ENCODE results near the gene KRTAP4-8.
A peak's percentile ranks its signal among the peaks of the same experiment; 100 is the strongest.
"Not testable (repeated sequence)": the region's sequence is repeated elsewhere in the genome, so short reads cannot be mapped to it uniquely, and the experiment has no call there.

The KRTAP4-8 gene

DNA sequence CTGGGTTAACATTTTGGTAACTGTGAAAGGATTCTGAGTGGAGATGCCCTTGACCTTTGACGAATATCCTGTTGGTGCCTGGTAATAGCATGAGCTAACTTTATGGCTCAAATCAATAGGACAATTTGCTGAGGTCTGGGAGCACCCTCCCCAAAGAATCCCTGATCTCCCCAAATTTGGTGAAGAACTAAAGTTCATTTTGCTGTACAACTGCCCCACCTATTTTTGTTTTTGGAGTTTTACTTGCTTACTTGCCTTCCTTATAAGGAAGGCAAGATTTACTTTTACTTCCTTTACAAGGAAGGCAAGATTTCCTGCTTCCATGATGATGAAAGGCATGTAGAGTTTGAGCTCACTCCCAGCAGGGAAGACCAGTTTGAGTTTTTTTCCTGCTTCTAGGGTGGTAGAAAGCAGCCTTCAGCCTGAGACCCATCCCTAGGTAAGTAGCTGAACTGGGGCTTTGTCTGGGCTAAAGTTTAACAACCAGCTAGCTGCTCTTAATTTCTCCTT lies 10.1 kb upstream of the KRTAP4-8 start:
- TF ChIP-seq, protein P1, sequence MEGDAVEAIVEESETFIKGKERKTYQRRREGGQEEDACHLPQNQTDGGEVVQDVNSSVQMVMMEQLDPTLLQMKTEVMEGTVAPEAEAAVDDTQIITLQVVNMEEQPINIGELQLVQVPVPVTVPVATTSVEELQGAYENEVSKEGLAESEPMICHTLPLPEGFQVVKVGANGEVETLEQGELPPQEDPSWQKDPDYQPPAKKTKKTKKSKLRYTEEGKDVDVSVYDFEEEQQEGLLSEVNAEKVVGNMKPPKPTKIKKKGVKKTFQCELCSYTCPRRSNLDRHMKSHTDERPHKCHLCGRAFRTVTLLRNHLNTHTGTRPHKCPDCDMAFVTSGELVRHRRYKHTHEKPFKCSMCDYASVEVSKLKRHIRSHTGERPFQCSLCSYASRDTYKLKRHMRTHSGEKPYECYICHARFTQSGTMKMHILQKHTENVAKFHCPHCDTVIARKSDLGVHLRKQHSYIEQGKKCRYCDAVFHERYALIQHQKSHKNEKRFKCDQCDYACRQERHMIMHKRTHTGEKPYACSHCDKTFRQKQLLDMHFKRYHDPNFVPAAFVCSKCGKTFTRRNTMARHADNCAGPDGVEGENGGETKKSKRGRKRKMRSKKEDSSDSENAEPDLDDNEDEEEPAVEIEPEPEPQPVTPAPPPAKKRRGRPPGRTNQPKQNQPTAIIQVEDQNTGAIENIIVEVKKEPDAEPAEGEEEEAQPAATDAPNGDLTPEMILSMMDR (IDR thresholded peaks at IDR 0.05; ENCODE audit: low read depth, low read length): no peak
- DNase-seq (ENCODE audit: low read depth, low spot score): no peak
- no peak overlapping the region for H3K4me3 ChIP-seq (ENCODE audit: low read depth, low read length)
- in situ Hi-C loops (cut with HindIII; ENCODE audit: low sequenced_read_pairs): no loop called here

DNA sequence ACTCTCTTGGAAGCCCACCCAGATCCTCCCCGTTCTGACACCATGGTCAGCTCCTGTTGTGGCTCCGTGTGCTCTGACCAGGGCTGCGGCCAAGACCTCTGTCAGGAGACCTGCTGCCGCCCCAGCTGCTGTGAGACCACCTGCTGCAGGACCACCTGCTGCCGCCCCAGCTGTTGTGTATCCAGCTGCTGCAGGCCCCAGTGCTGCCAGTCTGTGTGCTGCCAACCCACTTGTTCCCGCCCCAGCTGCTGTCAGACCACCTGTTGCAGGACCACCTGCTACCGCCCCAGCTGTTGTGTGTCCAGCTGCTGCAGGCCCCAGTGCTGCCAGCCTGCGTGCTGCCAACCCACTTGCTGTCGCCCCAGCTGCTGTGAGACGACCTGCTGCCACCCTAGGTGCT lies 7.4 kb upstream of the KRTAP4-8 start, which contains the start of gene KRTAP4-9:
Gene KRTAP4-9 (plus strand): TSS at position 43 of the 400 bp plus-strand sequence. CDS start 0 bp downstream, at position 43.
- H3K4me3 ChIP-seq (ENCODE audit: low read depth, low read length); DNase-seq (ENCODE audit: low read depth, low spot score); in situ Hi-C loops (cut with HindIII; ENCODE audit: low sequenced_read_pairs): not testable (repeated sequence)

DNA sequence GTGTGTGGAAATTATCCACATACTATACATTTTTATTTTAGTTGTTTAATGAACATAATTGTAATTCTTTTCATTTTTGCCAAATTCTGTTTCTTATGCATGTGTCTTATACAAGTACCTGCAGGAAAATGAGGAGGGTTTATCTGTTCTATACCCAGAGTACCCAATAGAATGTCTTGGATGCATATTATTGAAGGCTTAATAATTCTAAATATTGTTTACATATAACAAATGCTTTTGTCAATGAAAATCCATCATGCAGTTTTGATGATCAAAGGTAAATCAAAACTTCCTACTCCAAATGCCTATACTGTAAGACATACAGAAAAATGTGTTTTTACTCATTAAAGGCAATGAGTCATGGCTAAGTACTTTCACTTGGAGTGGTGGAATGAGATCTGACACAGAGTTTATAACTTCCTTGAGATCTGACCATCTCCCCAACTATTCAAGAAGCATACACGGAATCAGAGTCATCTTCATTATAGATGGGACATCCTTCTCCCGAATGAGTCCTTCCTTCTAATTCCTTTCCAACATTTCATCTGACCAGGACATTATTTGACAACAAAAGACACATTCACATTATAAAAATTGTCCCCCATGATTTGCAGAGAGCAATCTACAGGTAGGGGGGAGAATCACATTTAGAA lies 6.6 kb upstream of the KRTAP4-8 start:
- DNase-seq (ENCODE audit: low read depth, low spot score): peak; percentile 40
- H3K4me3 ChIP-seq (ENCODE audit: low read depth, low read length); in situ Hi-C loops (cut with HindIII; ENCODE audit: low sequenced_read_pairs): not testable (repeated sequence)

DNA sequence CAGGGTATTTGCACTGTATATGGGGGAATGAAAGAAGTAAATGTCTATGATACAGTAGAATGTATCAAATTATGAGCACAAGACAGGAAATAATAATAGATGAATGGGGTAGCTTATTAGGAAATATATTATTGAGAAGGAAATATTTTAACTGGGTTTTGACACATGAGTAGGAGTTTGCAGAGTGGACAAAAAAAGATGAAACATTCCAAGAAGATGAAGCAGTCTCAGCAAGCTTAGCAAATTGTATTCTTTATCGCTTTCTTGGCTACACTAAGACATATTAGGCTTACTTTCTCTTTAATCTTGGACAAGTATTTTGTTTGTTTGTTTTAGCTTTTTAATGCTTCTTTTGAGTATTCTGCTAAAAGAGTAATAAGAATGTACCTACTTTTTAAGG lies 6.0 kb upstream of the KRTAP4-8 start:
- no peak overlapping the region for H3K4me3 ChIP-seq (ENCODE audit: low read depth, low read length)
- TF ChIP-seq, protein P1 (IDR thresholded peaks at IDR 0.05; ENCODE audit: low read depth, low read length): no peak
- DNase-seq (ENCODE audit: low read depth, low spot score): no peak
- in situ Hi-C loops (cut with HindIII; ENCODE audit: low sequenced_read_pairs): no loop called here

DNA sequence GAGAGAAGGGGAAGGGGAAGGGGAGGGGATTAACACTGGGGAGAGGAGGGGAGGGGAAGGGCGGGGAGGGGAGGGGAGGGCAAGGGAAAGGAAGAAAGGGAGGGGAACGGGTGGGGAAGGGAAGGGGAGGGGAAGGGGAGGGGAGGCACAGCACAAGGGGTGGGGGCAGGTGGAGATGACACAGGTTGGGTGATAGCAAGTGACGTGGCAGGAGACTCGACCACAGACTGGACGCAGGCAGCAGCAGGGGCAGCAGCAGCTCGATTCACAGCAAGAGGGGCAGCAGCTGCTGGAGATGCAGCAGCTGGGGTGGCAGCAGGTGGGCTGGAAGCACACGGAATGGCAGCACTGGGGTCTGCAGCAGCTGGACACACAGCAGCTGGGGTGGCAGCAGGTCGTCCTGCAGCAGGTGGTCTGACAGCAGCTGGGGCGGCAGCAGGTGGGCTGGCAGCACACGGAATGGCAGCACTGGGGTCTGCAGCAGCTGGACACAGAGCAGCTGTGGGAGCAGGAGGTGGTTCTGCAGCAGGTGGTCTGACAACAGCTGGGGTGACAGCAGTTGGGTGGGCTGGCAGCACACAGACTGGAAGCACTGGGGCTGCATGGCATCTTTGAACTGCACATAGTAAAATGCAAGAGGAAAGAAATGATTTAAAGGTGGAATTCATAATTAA lies 3.8 kb upstream of the KRTAP4-8 start, which contains the start of gene KRTAP4-16:
Gene KRTAP4-16 (minus strand): TSS at position 624 of the 674 bp plus-strand sequence. CDS start 0 bp downstream, at position 624.
- in situ Hi-C loops (cut with HindIII; ENCODE audit: low sequenced_read_pairs): no loop called here
- no peak for DNase-seq (ENCODE audit: low read depth, low spot score)
- no peak within 1 kb of the TSS for H3K4me3 ChIP-seq (ENCODE audit: low read depth, low read length)
- TF ChIP-seq, protein P1 (IDR thresholded peaks at IDR 0.05; ENCODE audit: low read depth, low read length): no peak

DNA sequence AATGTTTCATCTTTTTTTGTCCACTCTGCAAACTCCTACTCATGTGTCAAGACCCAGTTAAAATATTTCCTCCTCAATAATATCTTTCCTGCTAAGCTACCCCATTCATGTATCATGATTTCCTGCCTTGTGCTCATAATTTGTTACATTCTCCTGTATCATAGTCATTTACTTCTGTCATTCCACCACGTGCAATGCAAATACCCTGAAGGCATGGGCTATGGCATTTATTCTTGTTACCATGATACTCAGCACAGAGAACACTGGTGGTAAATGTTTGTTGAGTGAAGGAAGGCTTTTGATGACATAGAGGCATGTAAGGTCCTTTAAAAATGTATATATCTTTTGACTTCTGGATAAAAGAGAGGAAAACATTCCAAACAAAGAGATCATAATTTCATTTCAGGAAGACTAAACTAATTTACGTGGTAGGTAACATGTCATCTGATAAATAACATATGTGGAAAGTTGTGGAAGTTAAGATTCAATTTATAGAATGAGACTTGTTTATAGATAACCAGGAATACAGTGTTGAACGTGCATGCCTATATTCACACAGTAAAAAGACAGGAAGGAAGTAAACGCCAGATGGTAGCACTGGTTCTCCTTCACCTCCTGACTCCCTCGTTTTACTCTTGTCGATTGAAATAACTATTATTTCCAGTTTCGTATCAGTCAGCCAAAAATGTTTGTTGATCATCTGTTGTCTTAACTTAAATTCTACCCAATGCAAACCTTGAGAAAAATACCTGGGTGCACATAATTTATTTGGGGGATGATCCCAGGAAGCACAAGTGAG lies 1.9 kb upstream of the KRTAP4-8 start:
- DNase-seq (ENCODE audit: low read depth, low spot score): peak; percentile 43
- in situ Hi-C loops (cut with HindIII; ENCODE audit: low sequenced_read_pairs): not testable (repeated sequence)

DNA sequence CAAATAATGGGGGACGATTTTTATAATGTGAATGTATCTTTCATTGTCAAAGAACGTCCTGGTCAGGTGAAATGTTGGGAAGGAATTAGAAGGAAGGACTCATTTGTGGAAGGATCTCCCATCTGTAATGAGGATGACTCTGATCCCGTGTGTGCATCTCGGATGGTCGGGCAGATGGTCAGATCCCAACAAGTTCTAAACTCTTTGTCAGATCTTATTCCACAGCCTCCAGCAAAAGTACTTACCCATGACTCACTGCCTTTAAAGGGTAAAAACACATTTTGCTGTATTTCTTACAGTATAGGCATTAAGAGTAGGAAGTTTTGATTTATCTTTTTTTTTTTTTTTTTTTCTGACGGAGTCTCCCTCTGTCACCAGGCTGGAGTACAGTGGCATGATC lies 539 bp upstream of the KRTAP4-8 start:
- DNase-seq (ENCODE audit: low read depth, low spot score): peak; percentile 31
- in situ Hi-C loops (cut with HindIII; ENCODE audit: low sequenced_read_pairs): no loop called here
- H3K4me3 ChIP-seq (ENCODE audit: low read depth, low read length): no peak overlapping the region
- TF ChIP-seq, protein P1 (IDR thresholded peaks at IDR 0.05; ENCODE audit: low read depth, low read length): no peak

More for the DNA sequence above, 1.9 kb upstream of the KRTAP4-8 start:
- H3K4me3 ChIP-seq (ENCODE audit: low read depth, low read length): not testable (repeated sequence)
